ENCODE results near the gene SALL2. TPM values are rescaled to one million over a fixed set of nuclear protein-coding genes. Genes with fewer than 3 reads are reported as not detected.
A peak's percentile ranks its signal among the peaks of the same experiment; 100 is the strongest.

SALL2 gene
- total RNA-seq, 2 donors from 2014 or later: 0.31 to 0.45 TPM

GRCh38 chr14:21520767-21521166 lies 5.4 kb downstream of the SALL2 start:
- ATAC-seq (no peak), DNase-seq (ENCODE audit: low spot score) (no peak)
- H3K36me3 Mint-ChIP-seq: no peaks in the 10 kb centered on the region
- no peaks in the 10 kb centered on the region for H3K9me3 Mint-ChIP-seq
- no peak overlapping the region for H3K27ac Mint-ChIP-seq
- peaks cover 0 to 3% of the 10 kb centered on the region in 2 donors for H3K4me1 Mint-ChIP-seq (ENCODE audit: low read depth in 2 of 2)
- H3K4me3 Mint-ChIP-seq: no peak overlapping the region
- H3K27me3 Mint-ChIP-seq: peaks cover 5 to 8% of the 10 kb centered on the region in 2 donors

GRCh38 chr14:21518725-21519124 lies 7.4 kb downstream of the SALL2 start:
- no peaks in the 10 kb centered on the region for H3K36me3 Mint-ChIP-seq
- H3K4me1 Mint-ChIP-seq (ENCODE audit: low read depth in 2 of 2): no peaks in the 10 kb centered on the region
- no peak for ATAC-seq
- H3K27ac Mint-ChIP-seq: no peak overlapping the region
- H3K27me3 Mint-ChIP-seq: peaks cover 5 to 8% of the 10 kb centered on the region in 2 donors
- no peak for DNase-seq (ENCODE audit: low spot score)
- no peak overlapping the region for H3K4me3 Mint-ChIP-seq
- H3K9me3 Mint-ChIP-seq: no peaks in the 10 kb centered on the region

- Mint-ChIP-seq H3K27ac (no peak overlapping the region), H3K27me3 (peaks cover 5 to 8% of the 10 kb centered on the region in 2 donors), H3K4me3 (no peak overlapping the region), H3K9me3 (no peaks in the 10 kb centered on the region), H3K36me3 (peaks cover 9% of the 10 kb centered on the region), H3K4me1 (ENCODE audit: low read depth in 2 of 2) (peaks cover 16 to 17% of the 10 kb centered on the region in 2 donors)
- ATAC-seq: no peak
- DNase-seq (ENCODE audit: low spot score): no peak
These were observed 11.8 kb downstream of the SALL2 start for GRCh38 chr14:21514341-21514740.

GRCh38 chr14:21510735-21511657 lies 15.2 kb downstream of the SALL2 start, which contains the start of gene METTL3:
TSS of gene METTL3 (minus strand) at chr14:21511340. CDS start at chr14:21511223, 117 bp downstream.
- Mint-ChIP-seq H3K36me3 (peaks cover 16% of the 10 kb centered on the region), H3K4me3 (peak within 1 kb of the TSS; percentile 87), H3K27ac (peak within 1 kb of the TSS; percentile 77 to 96), H3K27me3 (no peaks in the 10 kb centered on the region), H3K9me3 (no peaks in the 10 kb centered on the region), H3K4me1 (ENCODE audit: low read depth in 2 of 2) (peaks cover 16 to 38% of the 10 kb centered on the region in 2 donors)
- DNase-seq (ENCODE audit: low spot score) (peak; percentile 96), ATAC-seq (peak; percentile 99)

GRCh38 chr14:21509432-21510143 lies 16.6 kb downstream of the SALL2 start:
- H3K36me3 Mint-ChIP-seq: peaks cover 16% of the 10 kb centered on the region
- H3K4me1 Mint-ChIP-seq (ENCODE audit: low read depth in 2 of 2): peaks cover 25 to 47% of the 10 kb centered on the region in 2 donors
- no peaks in the 10 kb centered on the region for H3K9me3 Mint-ChIP-seq
- no peaks in the 10 kb centered on the region for H3K27me3 Mint-ChIP-seq
- peak overlapping the region; percentile 77 to 96 for H3K27ac Mint-ChIP-seq
- peak overlapping the region; percentile 87 for H3K4me3 Mint-ChIP-seq
- DNase-seq (ENCODE audit: low spot score): no peak
- ATAC-seq: no peak

GRCh38 chr14:21506557-21506956 lies 19.6 kb downstream of the SALL2 start:
- peaks cover 22 to 51% of the 10 kb centered on the region in 2 donors for H3K4me1 Mint-ChIP-seq (ENCODE audit: low read depth in 2 of 2)
- DNase-seq (ENCODE audit: low spot score): no peak
- no peak overlapping the region for H3K4me3 Mint-ChIP-seq
- peaks cover 16% of the 10 kb centered on the region for H3K36me3 Mint-ChIP-seq
- no peaks in the 10 kb centered on the region for H3K9me3 Mint-ChIP-seq
- ATAC-seq: no peak
- peak overlapping the region in 1 of 2 donors; percentile 92 for H3K27ac Mint-ChIP-seq
- H3K27me3 Mint-ChIP-seq: no peaks in the 10 kb centered on the region

- no peaks in the 10 kb centered on the region for H3K9me3 Mint-ChIP-seq
- H3K4me3 Mint-ChIP-seq: peak overlapping the region; percentile 61
- ATAC-seq (peak; percentile 79 to 83), DNase-seq (ENCODE audit: low spot score) (no peak)
- H3K27me3 Mint-ChIP-seq: no peaks in the 10 kb centered on the region
- H3K27ac Mint-ChIP-seq: peak overlapping the region; percentile 65 to 92
- H3K36me3 Mint-ChIP-seq: peaks cover 16% of the 10 kb centered on the region
- peaks cover 16 to 42% of the 10 kb centered on the region in 2 donors for H3K4me1 Mint-ChIP-seq (ENCODE audit: low read depth in 2 of 2)
These were observed 21.1 kb downstream of the SALL2 start for GRCh38 chr14:21505012-21505553.

- H3K27ac Mint-ChIP-seq: peak overlapping the region in 1 of 2 donors; percentile 31
- no peak overlapping the region for H3K4me3 Mint-ChIP-seq
- peaks cover 12 to 32% of the 10 kb centered on the region in 2 donors for H3K4me1 Mint-ChIP-seq (ENCODE audit: low read depth in 2 of 2)
- DNase-seq (ENCODE audit: low spot score) (no peak), ATAC-seq (no peak)
- no peaks in the 10 kb centered on the region for H3K9me3 Mint-ChIP-seq
- H3K36me3 Mint-ChIP-seq: peaks cover 22% of the 10 kb centered on the region
- no peaks in the 10 kb centered on the region for H3K27me3 Mint-ChIP-seq
These were observed 22.8 kb downstream of the SALL2 start for GRCh38 chr14:21503376-21503775.

GRCh38 chr14:21501568-21501967 lies 24.6 kb downstream of the SALL2 start:
- Mint-ChIP-seq H3K27ac (no peak overlapping the region), H3K36me3 (peaks cover 16% of the 10 kb centered on the region)

GRCh38 chr14:21498540-21499526 lies 27.3 kb downstream of the SALL2 start:
- DNase-seq (ENCODE audit: low spot score) (no peak), ATAC-seq (no peak)
- H3K4me3 Mint-ChIP-seq: no peak overlapping the region
- H3K27ac Mint-ChIP-seq: peak overlapping the region in 1 of 2 donors; percentile 35
- no peaks in the 10 kb centered on the region for H3K27me3 Mint-ChIP-seq
- H3K36me3 Mint-ChIP-seq: peaks cover 20% of the 10 kb centered on the region
- H3K4me1 Mint-ChIP-seq (ENCODE audit: low read depth in 2 of 2): peaks cover 3 to 13% of the 10 kb centered on the region in 2 donors
- H3K9me3 Mint-ChIP-seq: no peaks in the 10 kb centered on the region

More at GRCh38 chr14:21501568-21501967, 24.6 kb downstream of the SALL2 start:
- no peak overlapping the region for H3K4me3 Mint-ChIP-seq
- no peaks in the 10 kb centered on the region for H3K9me3 Mint-ChIP-seq
- no peak for ATAC-seq
- no peaks in the 10 kb centered on the region for H3K27me3 Mint-ChIP-seq
- no peak for DNase-seq (ENCODE audit: low spot score)
- H3K4me1 Mint-ChIP-seq (ENCODE audit: low read depth in 2 of 2): peaks cover 12 to 22% of the 10 kb centered on the region in 2 donors

- peaks cover 33% of the 10 kb centered on the region for H3K36me3 Mint-ChIP-seq
- no peaks in the 10 kb centered on the region for H3K9me3 Mint-ChIP-seq
- no peaks in the 10 kb centered on the region for H3K27me3 Mint-ChIP-seq
- DNase-seq (ENCODE audit: low spot score) (no peak), ATAC-seq (no peak)
- H3K4me3 Mint-ChIP-seq: no peak overlapping the region
- peaks cover 3 to 8% of the 10 kb centered on the region in 2 donors for H3K4me1 Mint-ChIP-seq (ENCODE audit: low read depth in 2 of 2)
- no peak overlapping the region for H3K27ac Mint-ChIP-seq
These were observed 29.7 kb downstream of the SALL2 start for GRCh38 chr14:21496453-21496852.

- H3K27me3 Mint-ChIP-seq: no peaks in the 10 kb centered on the region
- DNase-seq (ENCODE audit: low spot score) (no peak), ATAC-seq (no peak)
- peaks cover 0 to 8% of the 10 kb centered on the region in 2 donors for H3K4me1 Mint-ChIP-seq (ENCODE audit: low read depth in 2 of 2)
- H3K27ac Mint-ChIP-seq: no peak overlapping the region
- no peaks in the 10 kb centered on the region for H3K9me3 Mint-ChIP-seq
- peaks cover 27% of the 10 kb centered on the region for H3K36me3 Mint-ChIP-seq
- no peak overlapping the region for H3K4me3 Mint-ChIP-seq
These were observed 31.0 kb downstream of the SALL2 start for GRCh38 chr14:21494902-21495762.
